Measurements from ENCODE around the gene CHAT.

Gene CHAT

GRCh38 chr10:49653273-49653929 is 39.6 kb downstream of the CHAT start:
- Histone ChIP-seq H3K4me3 (ENCODE audit: low read depth in 1 of 2, low read length in 1 of 2) (no peak overlapping the region), H3K27ac (no peak overlapping the region), H3K4me1 (ENCODE audit: control insufficient read depth in 1 of 2, insufficient read depth in 1 of 2, low read depth in 1 of 2, low read length in 1 of 2) (peaks cover 7 to 9% of the 10 kb centered on the region in 2 experiments), H3K36me3 (no peaks in the 10 kb centered on the region), H3K9me3 (no peaks in the 10 kb centered on the region), H3K27me3 (peaks cover 46% of the 10 kb centered on the region)
- TF ChIP-seq CTCF (IDR thresholded peaks at IDR 0.05): no peak

- Histone ChIP-seq H3K36me3 (no peaks in the 10 kb centered on the region), H3K4me1 (ENCODE audit: control insufficient read depth in 1 of 2, insufficient read depth in 1 of 2, low read depth in 1 of 2, low read length in 1 of 2) (peaks cover 4 to 5% of the 10 kb centered on the region in 2 experiments), H3K27ac (no peak overlapping the region), H3K27me3 (peaks cover 46% of the 10 kb centered on the region), H3K9me3 (no peaks in the 10 kb centered on the region), H3K4me3 (ENCODE audit: low read depth in 1 of 2, low read length in 1 of 2) (no peak overlapping the region)
- no peak for TF ChIP-seq CTCF (IDR thresholded peaks at IDR 0.05)
Observed at GRCh38 chr10:49654036-49654693, 40.3 kb downstream of the CHAT start.

DNA sequence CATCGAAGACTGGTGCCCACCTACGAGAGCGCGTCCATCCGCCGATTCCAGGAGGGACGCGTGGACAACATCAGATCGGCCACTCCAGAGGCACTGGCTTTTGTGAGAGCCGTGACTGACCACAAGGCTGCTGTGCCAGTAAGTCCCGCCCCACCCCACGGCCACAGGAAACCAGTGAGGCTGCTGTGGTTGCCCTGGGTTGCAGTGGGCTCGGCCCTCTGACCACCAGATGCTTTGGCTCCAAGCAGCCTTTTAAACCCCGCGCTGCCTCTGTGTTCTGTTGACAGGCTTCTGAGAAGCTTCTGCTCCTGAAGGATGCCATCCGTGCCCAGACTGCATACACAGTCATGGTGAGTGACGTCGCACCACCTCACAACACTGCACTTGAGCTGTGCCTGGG is 41.3 kb downstream of the CHAT start:
- Histone ChIP-seq H3K4me3 (ENCODE audit: low read depth in 1 of 2, low read length in 1 of 2) (no peak overlapping the region), H3K27ac (no peak overlapping the region), H3K27me3 (peaks cover 48% of the 10 kb centered on the region), H3K36me3 (no peaks in the 10 kb centered on the region), H3K4me1 (ENCODE audit: control insufficient read depth in 1 of 2, insufficient read depth in 1 of 2, low read depth in 1 of 2, low read length in 1 of 2) (no peaks in the 10 kb centered on the region), H3K9me3 (no peaks in the 10 kb centered on the region)
- no peak for TF ChIP-seq CTCF (IDR thresholded peaks at IDR 0.05)

DNA sequence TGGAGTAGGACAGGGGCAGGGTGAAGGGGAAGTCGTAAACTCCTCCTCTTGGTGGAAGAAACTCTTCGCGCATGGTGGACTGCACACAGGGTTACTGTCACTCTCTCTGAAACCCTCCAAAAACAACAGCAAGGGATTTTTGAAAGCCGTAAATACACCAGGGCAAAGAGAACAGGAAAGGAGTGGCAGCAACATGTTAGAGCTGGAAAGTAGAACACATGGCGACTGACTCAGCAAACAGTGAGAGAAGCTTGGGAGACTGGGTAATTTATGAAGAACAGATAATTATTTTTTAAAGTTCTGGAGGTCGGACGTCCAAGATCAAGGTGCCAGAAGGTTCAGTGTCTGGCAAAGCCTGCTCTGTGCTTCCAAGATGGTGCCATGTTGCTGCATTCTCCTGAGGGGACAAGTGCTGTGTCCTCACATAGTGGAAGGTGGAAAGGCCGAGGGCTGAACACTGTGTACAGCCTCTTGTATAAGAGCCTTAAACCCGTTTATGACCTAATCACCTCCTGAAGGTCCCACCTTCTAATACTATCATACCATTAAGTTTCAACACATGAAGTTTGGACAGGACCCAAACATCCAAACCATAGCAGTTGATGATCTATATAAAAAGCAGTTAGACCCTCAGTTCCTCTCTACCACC is 43.1 kb downstream of the CHAT start:
- Histone ChIP-seq H3K4me1 (ENCODE audit: control insufficient read depth in 1 of 2, insufficient read depth in 1 of 2, low read depth in 1 of 2, low read length in 1 of 2) (no peaks in the 10 kb centered on the region), H3K4me3 (ENCODE audit: low read depth in 1 of 2, low read length in 1 of 2) (no peak overlapping the region), H3K27ac (no peak overlapping the region), H3K9me3 (no peaks in the 10 kb centered on the region), H3K36me3 (no peaks in the 10 kb centered on the region), H3K27me3 (peaks cover 50% of the 10 kb centered on the region)
- TF ChIP-seq CTCF (IDR thresholded peaks at IDR 0.05): no peak

GRCh38 chr10:49657606-49658005 is 43.8 kb downstream of the CHAT start:
- Histone ChIP-seq H3K4me3 (ENCODE audit: low read depth in 1 of 2, low read length in 1 of 2) (no peak overlapping the region), H3K9me3 (no peaks in the 10 kb centered on the region), H3K4me1 (ENCODE audit: control insufficient read depth in 1 of 2, insufficient read depth in 1 of 2, low read depth in 1 of 2, low read length in 1 of 2) (no peaks in the 10 kb centered on the region), H3K36me3 (no peaks in the 10 kb centered on the region), H3K27me3 (peaks cover 50% of the 10 kb centered on the region), H3K27ac (no peak overlapping the region)
- no peak for TF ChIP-seq CTCF (IDR thresholded peaks at IDR 0.05)
